GM12801 (cell line): ENCODE measurements around the gene ZNF536.

ENCODE experiments used
- TF ChIP-seq, protein P1 (sequence below): IDR thresholded peaks from one replicate; pipeline ENCODE4 v1.5.1; 2011; ENCODE audit warnings: control low read depth; ENCODE audit not compliant: insufficient read length; ENCODE audit errors: extremely low read depth

ZNF536 gene

DNA sequence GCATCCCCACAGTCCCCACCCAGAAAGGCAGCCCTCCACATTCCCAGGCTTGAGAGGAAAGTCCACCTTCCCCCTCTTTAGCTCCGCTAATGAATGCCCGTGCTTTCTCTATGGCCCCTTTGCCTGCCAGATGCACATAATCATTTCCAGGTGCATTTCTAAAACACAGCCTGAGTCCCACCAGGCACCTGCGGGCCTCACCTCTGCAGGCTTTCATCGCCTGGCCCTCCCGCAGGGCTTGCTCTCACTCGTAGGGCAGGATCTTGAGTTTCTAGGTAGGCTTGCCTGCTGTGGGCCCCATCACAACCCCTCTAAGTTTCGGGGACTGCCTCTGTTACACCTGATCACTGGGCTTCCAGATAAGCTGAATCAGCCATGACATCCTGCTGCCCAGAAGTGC is 173.6 kb downstream of the ZNF536 start:
- TF ChIP-seq, protein P1, sequence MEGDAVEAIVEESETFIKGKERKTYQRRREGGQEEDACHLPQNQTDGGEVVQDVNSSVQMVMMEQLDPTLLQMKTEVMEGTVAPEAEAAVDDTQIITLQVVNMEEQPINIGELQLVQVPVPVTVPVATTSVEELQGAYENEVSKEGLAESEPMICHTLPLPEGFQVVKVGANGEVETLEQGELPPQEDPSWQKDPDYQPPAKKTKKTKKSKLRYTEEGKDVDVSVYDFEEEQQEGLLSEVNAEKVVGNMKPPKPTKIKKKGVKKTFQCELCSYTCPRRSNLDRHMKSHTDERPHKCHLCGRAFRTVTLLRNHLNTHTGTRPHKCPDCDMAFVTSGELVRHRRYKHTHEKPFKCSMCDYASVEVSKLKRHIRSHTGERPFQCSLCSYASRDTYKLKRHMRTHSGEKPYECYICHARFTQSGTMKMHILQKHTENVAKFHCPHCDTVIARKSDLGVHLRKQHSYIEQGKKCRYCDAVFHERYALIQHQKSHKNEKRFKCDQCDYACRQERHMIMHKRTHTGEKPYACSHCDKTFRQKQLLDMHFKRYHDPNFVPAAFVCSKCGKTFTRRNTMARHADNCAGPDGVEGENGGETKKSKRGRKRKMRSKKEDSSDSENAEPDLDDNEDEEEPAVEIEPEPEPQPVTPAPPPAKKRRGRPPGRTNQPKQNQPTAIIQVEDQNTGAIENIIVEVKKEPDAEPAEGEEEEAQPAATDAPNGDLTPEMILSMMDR, result no peak

DNA sequence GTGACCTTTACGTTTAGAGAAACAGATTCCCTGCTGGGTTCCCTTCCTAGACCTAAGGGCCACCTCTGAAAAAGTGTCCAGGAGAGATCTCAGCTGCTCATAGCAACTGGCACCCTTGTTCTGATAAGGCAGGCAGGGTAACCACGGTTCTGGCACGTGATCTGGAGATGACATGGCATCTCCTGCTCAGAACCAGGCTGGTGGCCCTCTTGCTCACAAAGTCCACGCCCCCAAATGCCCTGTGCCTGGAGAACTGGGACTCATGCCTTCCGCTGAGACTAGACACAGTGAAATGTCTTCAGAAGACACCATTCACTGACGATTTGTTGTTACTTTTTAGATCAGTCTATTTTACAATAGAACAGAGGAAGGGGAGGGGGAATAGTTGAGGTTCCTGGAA is 174.1 kb downstream of the ZNF536 start:
- TF ChIP-seq, protein P1, result no peak

DNA sequence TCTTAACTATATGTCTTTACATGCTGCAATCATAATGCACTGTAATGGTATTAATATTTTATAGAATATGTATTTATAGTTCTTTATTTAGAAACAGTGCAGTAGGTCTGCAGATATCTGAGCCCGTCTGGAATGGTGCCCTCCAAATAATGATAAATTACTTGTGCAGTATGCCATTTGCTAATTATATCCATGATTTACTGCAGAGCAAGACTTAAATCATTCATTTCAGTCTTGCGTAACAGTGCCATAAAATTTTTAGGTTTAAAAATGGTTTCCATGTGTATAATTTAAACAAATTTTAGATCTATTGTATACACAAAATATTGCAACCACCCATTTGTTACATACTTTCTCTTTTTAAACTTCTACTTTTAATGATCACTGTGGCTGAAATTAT is 175.1 kb downstream of the ZNF536 start:
- TF ChIP-seq, protein P1, result no peak

DNA sequence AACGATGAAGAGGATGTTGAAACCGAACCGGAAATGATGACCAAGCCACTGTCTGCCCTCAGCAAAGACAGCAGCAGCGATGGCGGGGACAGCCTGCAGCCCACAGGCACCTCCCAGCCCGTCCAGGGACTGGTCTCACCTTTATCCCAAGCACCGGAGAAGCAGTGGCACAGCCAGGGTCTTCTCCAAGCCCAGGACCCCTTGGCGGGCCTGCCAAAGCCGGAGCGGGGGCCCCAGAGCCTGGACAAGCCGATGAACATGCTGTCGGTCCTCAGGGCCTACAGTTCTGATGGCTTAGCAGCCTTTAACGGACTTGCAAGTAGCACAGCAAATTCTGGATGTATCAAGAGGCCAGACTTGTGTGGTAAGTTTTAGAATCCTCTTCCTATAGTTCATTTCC is 177.0 kb downstream of the ZNF536 start:
- TF ChIP-seq, protein P1, result no peak

DNA sequence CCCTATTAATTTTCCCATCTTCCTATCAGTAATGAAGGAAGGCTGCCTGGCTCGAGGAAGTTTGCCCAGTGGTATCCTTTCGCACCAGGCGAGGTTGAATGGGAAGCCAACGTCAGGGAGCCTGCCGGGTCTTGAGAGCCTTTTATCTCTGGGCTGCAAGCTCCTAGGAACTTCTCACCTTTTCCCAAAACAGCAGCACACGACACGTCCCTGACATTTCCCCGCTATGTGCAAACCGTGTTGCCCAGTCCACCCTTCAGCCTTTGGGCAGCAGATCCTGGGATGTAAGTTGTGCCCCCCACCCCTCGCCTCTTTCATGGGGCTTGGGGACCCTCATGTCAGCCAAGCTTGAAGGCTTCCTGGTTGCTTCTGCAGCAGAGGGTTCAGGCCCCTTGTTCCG is 179.1 kb downstream of the ZNF536 start:
- TF ChIP-seq, protein P1, result no peak

DNA sequence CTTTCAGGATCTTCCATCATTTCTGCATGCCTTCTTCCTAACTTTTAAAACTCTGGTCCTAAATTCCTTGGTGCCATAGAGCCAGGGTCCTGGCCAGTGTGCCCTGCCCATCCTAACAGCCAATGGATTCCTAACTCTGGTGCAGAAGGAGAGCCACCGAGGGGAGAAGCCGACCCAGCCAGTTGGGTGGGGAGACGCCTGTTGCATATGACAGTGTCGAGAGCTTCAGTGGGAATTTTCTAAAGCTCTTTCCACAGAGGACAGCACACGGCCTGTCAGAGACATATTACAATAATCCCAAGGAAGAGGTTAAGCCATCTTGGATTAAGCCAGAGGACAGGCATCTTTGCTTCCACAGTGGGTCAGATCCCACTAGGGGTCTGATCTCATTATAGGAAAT is 180.4 kb downstream of the ZNF536 start:
- TF ChIP-seq, protein P1, result no peak

DNA sequence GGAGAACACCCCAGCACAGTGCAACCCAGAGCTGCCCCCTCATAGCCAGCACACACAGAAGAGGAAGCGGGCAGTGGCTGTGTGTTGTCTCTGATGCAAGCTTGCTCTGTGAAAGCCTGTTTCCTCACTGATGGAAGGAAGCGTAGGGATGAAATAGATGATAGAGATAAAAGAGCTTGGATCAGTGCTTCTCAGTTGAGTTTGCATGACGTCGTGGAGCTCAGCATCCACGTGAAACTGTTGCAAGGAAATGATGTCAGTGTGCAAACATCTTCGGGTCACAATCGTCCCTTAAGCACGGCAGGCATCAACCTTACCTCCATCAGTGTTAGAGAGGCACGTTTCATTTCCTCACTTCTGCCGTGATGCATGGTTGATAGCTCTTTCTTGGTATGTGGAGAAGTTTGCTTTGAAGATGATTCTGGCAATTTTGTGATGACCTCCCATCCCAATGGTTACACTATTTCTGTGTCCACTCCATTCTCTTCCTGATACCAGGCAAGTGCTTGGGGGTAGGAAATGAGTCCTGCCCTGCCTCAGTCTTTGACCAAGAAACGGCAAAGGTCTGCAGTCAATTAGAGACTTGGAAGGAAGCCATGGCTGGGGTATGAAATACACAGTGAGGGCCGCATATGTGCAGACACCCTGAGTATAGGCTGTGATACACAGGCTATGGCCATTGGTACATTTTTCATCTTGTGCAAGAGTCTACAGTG is 183.0 kb downstream of the ZNF536 start:
- TF ChIP-seq, protein P1, result no peak

DNA sequence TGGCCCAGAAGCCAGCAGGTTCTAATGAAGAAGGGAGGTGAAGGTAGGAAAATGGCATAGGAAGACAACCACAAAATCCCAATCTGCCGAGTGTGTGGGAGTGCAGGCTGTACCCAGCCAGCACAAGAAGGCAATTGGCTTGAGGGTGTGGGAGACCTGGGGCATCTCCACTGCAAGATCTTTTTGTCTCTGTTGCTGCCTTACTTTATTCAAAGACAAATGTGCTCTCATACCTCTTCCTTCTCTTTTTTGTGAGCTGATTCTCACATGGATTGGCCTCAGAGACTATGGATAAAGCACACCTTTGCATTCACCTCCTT is 183.6 kb downstream of the ZNF536 start:
- TF ChIP-seq, protein P1, result no peak
